HCT116 (cell line): Measurements from ENCODE around the gene SPEF2. TPM values are rescaled to one million over a fixed set of nuclear protein-coding genes. Genes with fewer than 3 reads are reported as not detected.

ENCODE experiments used
- ATAC-seq: fragments of 200-7000 bp; cut with Tn5 transposase; 2 replicates; pipeline ENCODE4 v1.9.1; 2020; ENCODE audit warnings: mild to moderate bottlenecking, moderate library complexity
- BruUV-seq: library from RNA; stranded (reverse); fragments of 400-500 nt; replicated peaks from 2 replicates; lab custom pipeline; 2021; lab: Mats Ljungman, UMichigan
- CTCF ChIA-PET: fragments of 300-600 bp; sonication (Branson Sonifier 250); formaldehyde crosslinking; loops from one replicate; lab custom pipeline; 2021; ENCODE audit warnings: antibody characterized with exemption; lab: Charles Lee
- POLR2A ChIA-PET: fragments of 300-600, 350-600 bp; sonication (Branson Sonifier 250); formaldehyde crosslinking; loops from one replicate; lab custom pipeline; 2021; ENCODE audit warnings: antibody characterized with exemption; lab: Charles Lee
- RAD21 ChIA-PET, 2 experiments: fragments of 300-600 bp; sonication (Branson Sonifier 250); formaldehyde crosslinking; loops; one replicate each; lab custom pipeline; 2023; ENCODE audit warnings: low total read pairs in 2 of 2; ENCODE audit not compliant: uncharacterized antibody in 2 of 2, unreplicated experiment in 2 of 2, low non-redundant PET in 1 of 2; lab: Charles Lee
- DNase-seq: peaks from one replicate; pipeline ENCODE4 v3.0.0-alpha.2; 2010; ENCODE audit warnings: low read depth, low spot score
- H2AFZ ChIP-seq: fragments of 200-600 bp; shearing (Covaris generic), sonication (generic); 2 replicates; pipeline ENCODE4 v1.6.1; 2017; ENCODE audit warnings: low read depth, mixed run types, mixed read lengths, antibody characterized with exemption, low read length; ENCODE audit not compliant: poor library complexity, severe bottlenecking
- H3K27ac ChIP-seq: 2 replicates; pipeline ENCODE4 v1.5.1; 2012; ENCODE audit warnings: low read depth, low read length
- H3K27me3 ChIP-seq: fragments of 200-600 bp; sonication (generic); 2 replicates; pipeline ENCODE4 v1.6.1; 2016; ENCODE audit warnings: mixed run types, low read length, mixed read lengths; ENCODE audit not compliant: insufficient read depth
- H3K36me3 ChIP-seq, 2 experiments: fragments of 200-500 bp in 1 of 2; fragments of 200-600 bp in 1 of 2; sonication (Bioruptor generic) in 1 of 2; sonication (generic) in 1 of 2; 2 replicates each; pipeline versions ENCODE4 v1.5.1 to v1.6.1; 2014 to 2016; ENCODE audit warnings: low read length in 2 of 2, inconsistent platforms in 1 of 2, mixed read lengths in 1 of 2, mixed run types in 1 of 2; ENCODE audit not compliant: insufficient read depth in 2 of 2, control insufficient read depth in 1 of 2
- H3K4me1 ChIP-seq, 2 experiments: fragments of 200-600 bp in 1 of 2; sonication (generic) in 1 of 2; 2 replicates each; pipeline versions ENCODE4 v1.5.1 to v1.6.1; 2012 to 2017; ENCODE audit warnings: low read length in 2 of 2, inconsistent platforms in 1 of 2, mild to moderate bottlenecking in 1 of 2, mixed read lengths in 1 of 2, mixed run types in 1 of 2, moderate library complexity in 1 of 2; ENCODE audit not compliant: insufficient read depth in 2 of 2, control insufficient read depth in 1 of 2
- H3K4me2 ChIP-seq: fragments of 200-600 bp; sonication (generic); 2 replicates; pipeline ENCODE4 v1.6.1; 2017; ENCODE audit warnings: mixed run types, low read length, mixed read lengths
- H3K4me3 ChIP-seq, 2 experiments: fragments of 200-600 bp in 1 of 2; sonication (generic) in 1 of 2; replicated peaks in 1 of 2; 2 replicates each; pipeline ENCODE4 v1.5.1; 2011 to 2016; ENCODE audit warnings: low read length in 2 of 2, control low read depth in 1 of 2, low read depth in 1 of 2, mild to moderate bottlenecking in 1 of 2, mixed read lengths in 1 of 2, mixed run types in 1 of 2
- H3K79me2 ChIP-seq: fragments of 200-600 bp; sonication (generic); 2 replicates; pipeline ENCODE4 v1.6.1; 2017; ENCODE audit warnings: mild to moderate bottlenecking, mixed run types, low read length, moderate library complexity, mixed read lengths; ENCODE audit not compliant: insufficient read depth
- H3K9ac ChIP-seq: fragments of 200-600 bp; sonication (generic); 2 replicates; pipeline ENCODE4 v1.6.1; 2016; ENCODE audit warnings: low read length, mixed read lengths
- H3K9me2 ChIP-seq: fragments of 200-600 bp; sonication (generic), shearing (Covaris generic); 2 replicates; pipeline ENCODE4 v1.6.1; 2017; ENCODE audit warnings: mixed run types, mild to moderate bottlenecking, moderate library complexity; ENCODE audit not compliant: insufficient read depth
- H3K9me3 ChIP-seq, 2 experiments: fragments of 200-500 bp in 1 of 2; fragments of 200-600 bp in 1 of 2; sonication (Bioruptor generic) in 1 of 2; sonication (generic) in 1 of 2; 2 replicates each; pipeline ENCODE4 v1.6.1; 2014 to 2017; ENCODE audit warnings: low read length in 2 of 2, mixed read lengths in 2 of 2, inconsistent platforms in 1 of 2, low read depth in 1 of 2, mild to moderate bottlenecking in 1 of 2, mixed run types in 1 of 2, moderate library complexity in 1 of 2; ENCODE audit not compliant: control insufficient read depth in 1 of 2, insufficient read depth in 1 of 2
- H4K20me1 ChIP-seq: fragments of 200-600 bp; sonication (generic), shearing (Covaris generic); 2 replicates; pipeline ENCODE4 v1.6.1; 2017; ENCODE audit warnings: mixed run types, mild to moderate bottlenecking, moderate library complexity; ENCODE audit not compliant: insufficient read depth
- CBX3 ChIP-seq: IDR thresholded peaks from 2 replicates; pipeline ENCODE4 v1.6.1; 2012; ENCODE audit warnings: low read depth
- CTCF ChIP-seq, 3 experiments: fragments of 200-600 bp in 1 of 3; sonication (generic) in 1 of 3; IDR thresholded peaks in 2 of 3; conservative IDR thresholded peaks in 1 of 3; 2 replicates each; pipeline ENCODE4 v1.5.1; 2012 to 2017; ENCODE audit warnings: low read depth in 2 of 3, low read length in 2 of 3, antibody characterized with exemption in 1 of 3, borderline replicate concordance in 1 of 3, control low read depth in 1 of 3, mild to moderate bottlenecking in 1 of 3, mixed read lengths in 1 of 3, mixed run types in 1 of 3, moderate library complexity in 1 of 3; ENCODE audit not compliant: insufficient read depth in 1 of 3
- EGR1 ChIP-seq: IDR thresholded peaks from 2 replicates; pipeline ENCODE4 v1.6.1; 2012; ENCODE audit warnings: low read depth
- SP1 ChIP-seq: IDR thresholded peaks from 2 replicates; pipeline ENCODE4 v1.6.1; 2012; ENCODE audit warnings: low read depth
- ZNF274 ChIP-seq: fragments of 200-500 bp; sonication (Bioruptor generic); IDR thresholded peaks from 2 replicates; pipeline ENCODE4 v1.6.1; 2014; ENCODE audit warnings: mild to moderate bottlenecking, low read depth, low read length, inconsistent platforms
- intact Hi-C: fragments of 100-400 bp; cut with micrococcal nuclease; formaldehyde crosslinking; loops from 2 replicates; pipeline ENCODE4 v1.10.0; 2022
- total RNA-seq: library from RNA; stranded (reverse); gene quantifications from one replicate; pipeline ENCODE4 v1.2.1, GENCODE V29; 2021; ENCODE audit not compliant: unreplicated experiment
- TF ChIP-seq, protein P1 (sequence below): IDR thresholded peaks from 2 replicates; pipeline ENCODE4 v1.6.1; 2012; ENCODE audit warnings: low read depth

The SPEF2 gene
- total RNA-seq, 1 experiment from 2014 or later = 4.6 TPM

DNA sequence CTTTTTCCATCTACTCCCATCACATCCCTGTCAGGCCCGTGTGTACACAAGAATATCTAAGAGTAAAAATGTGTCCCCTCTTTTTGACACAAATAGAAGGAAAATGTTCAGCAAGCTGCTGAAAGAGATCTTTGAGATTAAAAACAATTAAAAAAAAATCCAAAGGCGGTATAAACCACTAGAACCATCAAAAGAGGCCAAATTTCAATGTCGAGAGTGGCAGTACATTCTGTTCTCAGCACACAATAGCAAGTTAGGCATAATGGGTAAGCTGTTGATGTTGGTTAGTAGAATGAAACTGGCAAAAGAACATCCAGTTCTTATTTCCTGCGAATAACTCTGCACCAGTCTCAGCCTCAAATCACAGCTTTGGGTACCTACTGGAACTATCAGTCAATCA lies 143.9 kb downstream of the SPEF2 start:
- H3K36me3 ChIP-seq = no peaks in the 10 kb centered on the region
- H3K4me2 ChIP-seq = no peak overlapping the region
- BruUV-seq = no TSS peak
- H3K9ac ChIP-seq = no peak overlapping the region
- H3K79me2 ChIP-seq = no peaks in the 10 kb centered on the region
- CTCF ChIA-PET = no interaction called here
- no peaks in the 10 kb centered on the region for H4K20me1 ChIP-seq
- H3K27me3 ChIP-seq = peaks cover 4% of the 10 kb centered on the region; the same call in 1 of the 2 replicates
- TF ChIP-seq SP1 (no peak), CTCF (IDR thresholded peaks at IDR 0.05 in 2 of 3, conservative IDR thresholded peaks at IDR 0.05 in 1 of 3; ENCODE audit: borderline replicate concordance in 1 of 3, insufficient read depth in 1 of 3, low read depth in 2 of 3, low read length in 2 of 3) (no peak), ZNF274 (no peak), EGR1 (no peak), CBX3 (no peak)
- TF ChIP-seq, protein P1, sequence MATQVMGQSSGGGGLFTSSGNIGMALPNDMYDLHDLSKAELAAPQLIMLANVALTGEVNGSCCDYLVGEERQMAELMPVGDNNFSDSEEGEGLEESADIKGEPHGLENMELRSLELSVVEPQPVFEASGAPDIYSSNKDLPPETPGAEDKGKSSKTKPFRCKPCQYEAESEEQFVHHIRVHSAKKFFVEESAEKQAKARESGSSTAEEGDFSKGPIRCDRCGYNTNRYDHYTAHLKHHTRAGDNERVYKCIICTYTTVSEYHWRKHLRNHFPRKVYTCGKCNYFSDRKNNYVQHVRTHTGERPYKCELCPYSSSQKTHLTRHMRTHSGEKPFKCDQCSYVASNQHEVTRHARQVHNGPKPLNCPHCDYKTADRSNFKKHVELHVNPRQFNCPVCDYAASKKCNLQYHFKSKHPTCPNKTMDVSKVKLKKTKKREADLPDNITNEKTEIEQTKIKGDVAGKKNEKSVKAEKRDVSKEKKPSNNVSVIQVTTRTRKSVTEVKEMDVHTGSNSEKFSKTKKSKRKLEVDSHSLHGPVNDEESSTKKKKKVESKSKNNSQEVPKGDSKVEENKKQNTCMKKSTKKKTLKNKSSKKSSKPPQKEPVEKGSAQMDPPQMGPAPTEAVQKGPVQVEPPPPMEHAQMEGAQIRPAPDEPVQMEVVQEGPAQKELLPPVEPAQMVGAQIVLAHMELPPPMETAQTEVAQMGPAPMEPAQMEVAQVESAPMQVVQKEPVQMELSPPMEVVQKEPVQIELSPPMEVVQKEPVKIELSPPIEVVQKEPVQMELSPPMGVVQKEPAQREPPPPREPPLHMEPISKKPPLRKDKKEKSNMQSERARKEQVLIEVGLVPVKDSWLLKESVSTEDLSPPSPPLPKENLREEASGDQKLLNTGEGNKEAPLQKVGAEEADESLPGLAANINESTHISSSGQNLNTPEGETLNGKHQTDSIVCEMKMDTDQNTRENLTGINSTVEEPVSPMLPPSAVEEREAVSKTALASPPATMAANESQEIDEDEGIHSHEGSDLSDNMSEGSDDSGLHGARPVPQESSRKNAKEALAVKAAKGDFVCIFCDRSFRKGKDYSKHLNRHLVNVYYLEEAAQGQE = no peak
- TF ChIP-seq, all 23 proteins: peak for 0
- Histone ChIP-seq H3K9me2 (no peaks in the 10 kb centered on the region), H3K4me3 (no peak overlapping the region), H3K4me1 (no peaks in the 10 kb centered on the region), H2AFZ (no peak overlapping the region), H3K9me3 (no peaks in the 10 kb centered on the region), H3K27ac (no peak overlapping the region)
- intact Hi-C loops = no loop called here
- ChIA-PET RAD21 (no interaction called here), POLR2A (no interaction called here)
- DNase-seq (no peak), ATAC-seq (no peak)
